DND-41 (cell line): ENCODE data around the gene WDR70.

Experiments
- ATAC-seq: fragments of 200-7000 bp; cut with Tn5 transposase; 3 replicates; pipeline ENCODE4 v1.9.1; 2021; ENCODE audit warnings: low read depth; ENCODE audit not compliant: insufficient read depth
- DNase-seq: peaks from one replicate; pipeline ENCODE4 v3.0.0-alpha.2; 2020
- H2AFZ ChIP-seq: 2 replicates; pipeline ENCODE4 v1.6.0; 2012; ENCODE audit warnings: low read depth, low read length
- H3K27ac ChIP-seq: 2 replicates; pipeline ENCODE4 v1.5.1; 2012; ENCODE audit warnings: low read length, inconsistent platforms
- H3K27me3 ChIP-seq: fragments of 200-600 bp; sonication (generic); 2 replicates; pipeline ENCODE4 v1.6.0; 2012; ENCODE audit warnings: low read length, mild to moderate bottlenecking, inconsistent platforms; ENCODE audit not compliant: insufficient read depth, poor library complexity
- H3K36me3 ChIP-seq: 2 replicates; pipeline ENCODE4 v1.5.1; 2012; ENCODE audit warnings: low read length, inconsistent platforms; ENCODE audit not compliant: insufficient read depth
- H3K4me1 ChIP-seq: 2 replicates; pipeline ENCODE4 v1.5.1; 2012; ENCODE audit warnings: mild to moderate bottlenecking, low read length; ENCODE audit not compliant: insufficient read depth
- H3K4me2 ChIP-seq: 2 replicates; pipeline ENCODE4 v1.6.0; 2012; ENCODE audit warnings: mild to moderate bottlenecking, moderate library complexity, low read length, inconsistent platforms; ENCODE audit not compliant: insufficient read depth
- H3K4me3 ChIP-seq, 2 experiments: fragments of 200-600 bp in 1 of 2; shearing (Covaris generic) in 1 of 2; 2 replicates each; pipeline ENCODE4 v1.5.1; 2012 to 2016; ENCODE audit warnings: inconsistent platforms in 2 of 2, low read length in 2 of 2, mild to moderate bottlenecking in 2 of 2, low read depth in 1 of 2, moderate library complexity in 1 of 2
- H3K79me2 ChIP-seq: 2 replicates; pipeline ENCODE4 v1.6.0; 2012; ENCODE audit warnings: low read length, inconsistent platforms; ENCODE audit not compliant: insufficient read depth
- H3K9ac ChIP-seq: 2 replicates; pipeline ENCODE4 v1.6.0; 2012; ENCODE audit warnings: low read depth, mild to moderate bottlenecking, inconsistent platforms, low read length, moderate library complexity
- H3K9me3 ChIP-seq: 2 replicates; pipeline ENCODE4 v1.5.1; 2012; ENCODE audit warnings: low read length, moderate library complexity, mild to moderate bottlenecking, inconsistent platforms; ENCODE audit not compliant: insufficient read depth, severe bottlenecking
- H4K20me1 ChIP-seq: 2 replicates; pipeline ENCODE4 v1.6.0; 2012; ENCODE audit warnings: low read length; ENCODE audit not compliant: insufficient read depth
- EZH2 ChIP-seq: IDR thresholded peaks from 3 replicates; pipeline ENCODE4 v1.6.1; 2012; ENCODE audit warnings: borderline replicate concordance, low read depth, mild to moderate bottlenecking, moderate library complexity, low read length, inconsistent platforms; ENCODE audit not compliant: severe bottlenecking
- TF ChIP-seq, protein P1 (sequence below): IDR thresholded peaks from 2 replicates; pipeline ENCODE4 v1.5.1; 2012; ENCODE audit warnings: borderline replicate concordance, low read length, moderate library complexity, mild to moderate bottlenecking; ENCODE audit not compliant: poor library complexity, severe bottlenecking; ENCODE audit errors: extremely low read depth

WDR70 gene

DNA sequence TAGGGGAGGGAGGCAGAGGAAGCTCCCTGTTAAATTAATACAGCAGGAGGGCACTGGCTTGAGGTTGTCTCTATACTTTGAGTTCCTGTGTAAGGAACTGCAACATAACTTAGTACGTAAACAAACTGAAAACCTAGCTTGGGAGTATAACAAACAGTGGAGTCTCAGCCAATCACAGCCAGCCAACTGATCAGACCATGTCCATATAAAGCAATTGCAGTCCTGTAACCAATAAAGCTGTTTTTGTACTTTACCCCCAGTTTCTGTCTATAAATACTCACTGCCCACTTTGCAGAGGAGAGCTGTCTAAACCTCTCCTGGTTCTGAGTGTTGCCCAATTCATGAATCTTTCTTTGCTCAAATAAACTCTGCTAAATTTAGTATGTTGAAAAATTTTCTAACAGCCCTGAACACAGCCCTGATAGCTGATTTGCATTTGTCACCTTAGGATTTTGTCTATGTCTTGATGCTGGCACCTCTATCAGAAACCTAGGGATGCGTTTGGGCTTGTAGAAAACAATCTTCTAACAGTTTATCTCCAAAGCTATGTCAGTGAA lies 420.8 kb downstream of the WDR70 start:
- Histone ChIP-seq H3K36me3 (no peaks in the 10 kb centered on the region), H2AFZ (no peak overlapping the region), H3K4me1 (no peaks in the 10 kb centered on the region), H3K79me2 (no peaks in the 10 kb centered on the region), H3K4me3 (no peak overlapping the region), H3K9ac (no peak overlapping the region), H3K4me2 (no peak overlapping the region), H3K27ac (no peak overlapping the region), H3K9me3 (no peaks in the 10 kb centered on the region), H4K20me1 (no peaks in the 10 kb centered on the region), H3K27me3 (no peaks in the 10 kb centered on the region)
- ATAC-seq (no peak), DNase-seq (no peak)
- TF ChIP-seq, protein P1, sequence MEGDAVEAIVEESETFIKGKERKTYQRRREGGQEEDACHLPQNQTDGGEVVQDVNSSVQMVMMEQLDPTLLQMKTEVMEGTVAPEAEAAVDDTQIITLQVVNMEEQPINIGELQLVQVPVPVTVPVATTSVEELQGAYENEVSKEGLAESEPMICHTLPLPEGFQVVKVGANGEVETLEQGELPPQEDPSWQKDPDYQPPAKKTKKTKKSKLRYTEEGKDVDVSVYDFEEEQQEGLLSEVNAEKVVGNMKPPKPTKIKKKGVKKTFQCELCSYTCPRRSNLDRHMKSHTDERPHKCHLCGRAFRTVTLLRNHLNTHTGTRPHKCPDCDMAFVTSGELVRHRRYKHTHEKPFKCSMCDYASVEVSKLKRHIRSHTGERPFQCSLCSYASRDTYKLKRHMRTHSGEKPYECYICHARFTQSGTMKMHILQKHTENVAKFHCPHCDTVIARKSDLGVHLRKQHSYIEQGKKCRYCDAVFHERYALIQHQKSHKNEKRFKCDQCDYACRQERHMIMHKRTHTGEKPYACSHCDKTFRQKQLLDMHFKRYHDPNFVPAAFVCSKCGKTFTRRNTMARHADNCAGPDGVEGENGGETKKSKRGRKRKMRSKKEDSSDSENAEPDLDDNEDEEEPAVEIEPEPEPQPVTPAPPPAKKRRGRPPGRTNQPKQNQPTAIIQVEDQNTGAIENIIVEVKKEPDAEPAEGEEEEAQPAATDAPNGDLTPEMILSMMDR, result no peak
- TF ChIP-seq EZH2, result no peak

DNA sequence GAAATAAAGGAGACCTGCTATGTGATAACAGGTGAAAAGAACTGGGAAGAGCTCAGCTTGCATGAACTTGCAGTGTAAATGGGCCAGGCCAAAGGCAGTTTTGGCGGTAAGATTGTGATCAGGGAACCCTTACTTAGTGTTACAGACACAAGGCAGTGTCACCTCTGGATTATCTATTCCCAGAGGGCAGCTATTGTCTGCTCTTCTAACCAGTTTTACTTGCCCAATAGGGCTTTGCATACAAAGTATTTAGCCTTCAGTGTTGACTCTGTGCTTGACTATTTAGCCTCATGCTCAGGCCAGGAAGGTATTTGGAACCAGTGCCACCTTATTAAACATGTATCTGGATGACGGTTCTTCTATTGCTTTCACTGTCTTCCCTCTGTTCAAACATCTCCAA lies 422.4 kb downstream of the WDR70 start:
- no peak for DNase-seq
- H3K27ac ChIP-seq, result no peak overlapping the region
- no peak for TF ChIP-seq EZH2
- TF ChIP-seq, protein P1, result no peak
- no peaks in the 10 kb centered on the region for H3K36me3 ChIP-seq
- no peak overlapping the region for H3K4me2 ChIP-seq
- no peaks in the 10 kb centered on the region for H3K79me2 ChIP-seq
- H3K4me3 ChIP-seq, result no peak overlapping the region
- H4K20me1 ChIP-seq, result no peaks in the 10 kb centered on the region
- no peaks in the 10 kb centered on the region for H3K27me3 ChIP-seq
- H3K4me1 ChIP-seq, result no peaks in the 10 kb centered on the region
- H2AFZ ChIP-seq, result no peak overlapping the region
- ATAC-seq, result no peak
- no peak overlapping the region for H3K9ac ChIP-seq
- no peaks in the 10 kb centered on the region for H3K9me3 ChIP-seq
